OCI-LY3 (cell line): ENCODE data around the gene ENDOU.
A peak's percentile ranks its signal among the peaks of the same experiment; 100 is the strongest.

Source experiments
- H2AFZ ChIP-seq: fragments of 200-600, 300-600 bp; shearing (Covaris generic); 2 replicates; pipeline ENCODE4 v1.6.0; 2014; ENCODE audit warnings: antibody characterized with exemption, low read depth, low read length
- H3K27ac ChIP-seq: fragments of 200-600, 300-600 bp; sonication (generic); 2 replicates; pipeline ENCODE4 v1.5.1; 2014; ENCODE audit warnings: mild to moderate bottlenecking, low read length, moderate library complexity, mixed read lengths
- H3K27me3 ChIP-seq: fragments of 200-600, 300-600 bp; sonication (generic); 2 replicates; pipeline ENCODE4 v1.6.1; 2014; ENCODE audit warnings: low read depth, low read length, mixed read lengths
- H3K36me3 ChIP-seq: fragments of 200-600, 300-600 bp; sonication (generic); replicated peaks from 2 replicates; pipeline ENCODE3; 2014; ENCODE audit warnings: low read depth, low read length, mixed read lengths
- H3K4me1 ChIP-seq: fragments of 300-600, 200-600 bp; sonication (generic); 2 replicates; pipeline ENCODE4 v1.6.1; 2014; ENCODE audit warnings: low read length, mixed read lengths
- H3K4me2 ChIP-seq: fragments of 200-600, 300-600 bp; sonication (generic); 2 replicates; pipeline ENCODE4 v1.6.1; 2014; ENCODE audit warnings: low read length, mixed read lengths
- H3K4me3 ChIP-seq: fragments of 300-600, 200-600 bp; sonication (generic); 2 replicates; pipeline ENCODE4 v1.5.1; 2014; ENCODE audit warnings: antibody characterized with exemption, mild to moderate bottlenecking, low read length, moderate library complexity
- H3K79me2 ChIP-seq: fragments of 300-600, 200-600 bp; shearing (Covaris generic); 2 replicates; pipeline ENCODE4 v1.6.1; 2014; ENCODE audit warnings: mild to moderate bottlenecking, low read length, mixed read lengths
- H3K9ac ChIP-seq: fragments of 300-600, 200-600 bp; shearing (Covaris generic); 2 replicates; pipeline ENCODE4 v1.6.0; 2014; ENCODE audit warnings: mild to moderate bottlenecking, low read length, moderate library complexity
- H3K9me3 ChIP-seq: fragments of 200-600, 300-600 bp; shearing (Covaris generic); 2 replicates; pipeline ENCODE4 v1.6.1; 2014; ENCODE audit warnings: low read length, mixed read lengths; ENCODE audit not compliant: insufficient read depth
- H4K20me1 ChIP-seq: fragments of 200-600, 300-600 bp; sonication (generic); 2 replicates; pipeline ENCODE4 v1.6.1; 2016; ENCODE audit warnings: low read length, mixed read lengths; ENCODE audit not compliant: insufficient read depth
- EZH2phosphoT487 ChIP-seq: fragments of 200-600 bp; shearing (Covaris generic); IDR thresholded peaks from 2 replicates; pipeline ENCODE4 v1.6.1; 2018; ENCODE audit warnings: antibody characterized with exemption, mixed run types, low read depth
- TF ChIP-seq, protein P1 (sequence below): fragments of 200-600, 300-600 bp; sonication (generic); IDR thresholded peaks from 2 replicates; pipeline ENCODE4 v1.5.1; 2014; ENCODE audit warnings: antibody characterized with exemption, low read length, low read depth

Gene ENDOU

DNA sequence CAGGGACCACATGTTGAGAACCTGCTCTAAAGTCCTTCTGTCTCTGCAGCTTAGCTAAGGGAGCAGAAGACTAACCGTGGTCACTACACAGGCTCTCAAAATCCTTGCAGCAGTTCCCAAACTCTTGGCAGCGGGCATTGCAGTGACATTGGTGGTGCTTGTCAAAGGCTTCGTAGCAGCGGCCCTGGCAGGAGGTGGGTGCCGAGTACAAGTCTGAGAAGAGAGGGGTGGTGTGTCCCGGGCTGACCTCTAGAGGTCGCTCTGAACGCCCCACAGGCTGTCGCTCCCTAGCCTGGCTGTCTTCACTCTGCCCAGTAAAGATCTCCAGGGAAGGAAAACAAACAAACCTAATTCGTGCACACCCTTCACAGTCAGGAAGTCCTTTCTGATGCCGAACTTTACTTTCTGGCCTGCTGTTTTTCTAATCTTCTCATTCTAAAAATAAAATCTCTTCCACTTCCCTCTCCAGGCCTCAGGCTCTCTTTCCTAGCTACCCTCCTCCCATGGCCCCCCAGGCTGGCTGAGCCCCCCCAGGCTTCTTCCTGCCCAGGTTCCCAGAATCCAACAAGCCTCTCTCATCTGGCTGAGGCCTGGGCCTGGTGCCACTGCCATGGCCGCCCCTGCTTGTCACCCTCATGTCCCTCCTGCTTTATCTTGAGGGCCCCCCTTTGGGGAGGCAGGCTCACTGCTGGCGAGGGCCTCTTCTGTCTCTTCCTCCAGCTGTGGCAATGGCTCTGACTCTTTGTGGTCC is 7.7 kb downstream of the ENDOU start:
- Histone ChIP-seq H2AFZ (0 out of 2 replicates have a peak overlapping the region, but pooled peaks have one; percentile 4), H3K4me2 (peak overlapping the region; percentile 22), H3K9ac (no peak overlapping the region)

DNA sequence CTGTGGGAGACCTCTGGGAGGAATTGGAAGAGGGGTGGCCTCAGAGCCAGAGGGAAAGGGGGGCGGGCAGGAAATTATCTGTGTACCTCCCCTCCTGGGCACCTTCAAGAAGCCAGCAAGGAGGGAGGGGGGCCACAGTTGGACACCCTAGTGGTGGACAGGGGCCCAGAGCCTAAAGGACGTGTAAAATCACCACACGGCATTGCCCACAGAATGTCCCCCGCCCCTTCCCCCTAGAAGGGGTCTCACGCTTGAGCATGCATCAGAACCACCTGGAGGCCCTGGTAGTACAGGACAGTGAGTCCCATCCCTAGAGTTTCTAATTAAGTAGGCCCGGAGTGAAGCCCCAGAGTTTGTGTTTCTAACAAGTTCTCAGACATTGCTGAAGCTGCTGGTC is 8.2 kb downstream of the ENDOU start:
- H4K20me1 ChIP-seq = no peaks in the 10 kb centered on the region
- no peaks in the 10 kb centered on the region for H3K9me3 ChIP-seq
- no peak overlapping the region for H2AFZ ChIP-seq
- H3K9ac ChIP-seq = no peak overlapping the region
- no peaks in the 10 kb centered on the region for H3K27me3 ChIP-seq
- H3K4me3 ChIP-seq = no peak overlapping the region
- TF ChIP-seq, protein P1, sequence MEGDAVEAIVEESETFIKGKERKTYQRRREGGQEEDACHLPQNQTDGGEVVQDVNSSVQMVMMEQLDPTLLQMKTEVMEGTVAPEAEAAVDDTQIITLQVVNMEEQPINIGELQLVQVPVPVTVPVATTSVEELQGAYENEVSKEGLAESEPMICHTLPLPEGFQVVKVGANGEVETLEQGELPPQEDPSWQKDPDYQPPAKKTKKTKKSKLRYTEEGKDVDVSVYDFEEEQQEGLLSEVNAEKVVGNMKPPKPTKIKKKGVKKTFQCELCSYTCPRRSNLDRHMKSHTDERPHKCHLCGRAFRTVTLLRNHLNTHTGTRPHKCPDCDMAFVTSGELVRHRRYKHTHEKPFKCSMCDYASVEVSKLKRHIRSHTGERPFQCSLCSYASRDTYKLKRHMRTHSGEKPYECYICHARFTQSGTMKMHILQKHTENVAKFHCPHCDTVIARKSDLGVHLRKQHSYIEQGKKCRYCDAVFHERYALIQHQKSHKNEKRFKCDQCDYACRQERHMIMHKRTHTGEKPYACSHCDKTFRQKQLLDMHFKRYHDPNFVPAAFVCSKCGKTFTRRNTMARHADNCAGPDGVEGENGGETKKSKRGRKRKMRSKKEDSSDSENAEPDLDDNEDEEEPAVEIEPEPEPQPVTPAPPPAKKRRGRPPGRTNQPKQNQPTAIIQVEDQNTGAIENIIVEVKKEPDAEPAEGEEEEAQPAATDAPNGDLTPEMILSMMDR = no peak
- TF ChIP-seq EZH2phosphoT487 = no peak
- H3K4me2 ChIP-seq = no peak overlapping the region
- peaks cover 28% of the 10 kb centered on the region for H3K4me1 ChIP-seq
- H3K27ac ChIP-seq = no peak overlapping the region
- no peaks in the 10 kb centered on the region for H3K36me3 ChIP-seq
- no peaks in the 10 kb centered on the region for H3K79me2 ChIP-seq

More for the DNA sequence above, 7.7 kb downstream of the ENDOU start:
- no peak for TF ChIP-seq EZH2phosphoT487
- TF ChIP-seq, protein P1 = peak; percentile 74
- H3K36me3 ChIP-seq = no peaks in the 10 kb centered on the region
- H3K79me2 ChIP-seq = no peaks in the 10 kb centered on the region
- peaks cover 28% of the 10 kb centered on the region for H3K4me1 ChIP-seq
- H3K9me3 ChIP-seq = no peaks in the 10 kb centered on the region
- no peak overlapping the region for H3K4me3 ChIP-seq
- no peaks in the 10 kb centered on the region for H3K27me3 ChIP-seq
- no peak overlapping the region for H3K27ac ChIP-seq
- H4K20me1 ChIP-seq = no peaks in the 10 kb centered on the region

DNA sequence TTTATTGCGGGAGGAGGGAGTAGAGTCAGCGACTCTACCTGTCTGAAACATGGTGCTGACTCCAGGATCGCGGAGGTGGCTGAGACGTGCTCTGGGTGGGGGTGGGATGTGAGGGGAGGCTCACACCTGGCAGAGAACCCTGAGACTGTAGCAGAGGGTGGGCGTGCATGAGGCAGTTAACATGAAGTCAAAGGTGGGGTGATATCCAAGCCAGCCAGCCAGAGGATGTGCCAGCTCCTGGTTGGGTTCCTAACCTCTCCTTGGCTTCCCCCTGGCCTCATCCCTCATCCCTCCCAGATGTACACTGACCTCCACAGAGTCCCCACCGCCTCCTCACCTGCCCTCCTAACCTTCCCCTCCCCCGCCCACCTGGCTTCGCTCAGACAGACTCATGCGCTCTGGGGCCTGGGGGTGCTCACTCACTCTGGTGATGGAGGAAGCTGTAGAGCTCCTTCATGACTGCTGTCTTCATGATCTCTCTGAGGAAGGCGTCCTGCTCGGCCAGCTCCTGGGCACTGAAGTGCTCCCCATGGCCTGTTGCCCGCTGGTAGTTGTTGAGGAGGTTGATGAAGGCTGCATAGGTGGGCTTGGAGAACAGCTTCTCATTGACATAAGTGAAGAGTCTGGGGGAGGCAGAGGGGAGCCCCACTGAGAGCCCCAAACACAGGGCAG is 9.3 kb downstream of the ENDOU start:
- H2AFZ ChIP-seq = no peak overlapping the region
- H3K4me2 ChIP-seq = no peak overlapping the region
- no peaks in the 10 kb centered on the region for H3K36me3 ChIP-seq
- no peak overlapping the region for H3K9ac ChIP-seq
- H3K4me3 ChIP-seq = no peak overlapping the region
- TF ChIP-seq, protein P1 = no peak
- TF ChIP-seq EZH2phosphoT487 = no peak
- H4K20me1 ChIP-seq = no peaks in the 10 kb centered on the region
- no peaks in the 10 kb centered on the region for H3K27me3 ChIP-seq
- no peaks in the 10 kb centered on the region for H3K79me2 ChIP-seq
- peaks cover 34% of the 10 kb centered on the region for H3K4me1 ChIP-seq
- no peaks in the 10 kb centered on the region for H3K9me3 ChIP-seq
- no peak overlapping the region for H3K27ac ChIP-seq

DNA sequence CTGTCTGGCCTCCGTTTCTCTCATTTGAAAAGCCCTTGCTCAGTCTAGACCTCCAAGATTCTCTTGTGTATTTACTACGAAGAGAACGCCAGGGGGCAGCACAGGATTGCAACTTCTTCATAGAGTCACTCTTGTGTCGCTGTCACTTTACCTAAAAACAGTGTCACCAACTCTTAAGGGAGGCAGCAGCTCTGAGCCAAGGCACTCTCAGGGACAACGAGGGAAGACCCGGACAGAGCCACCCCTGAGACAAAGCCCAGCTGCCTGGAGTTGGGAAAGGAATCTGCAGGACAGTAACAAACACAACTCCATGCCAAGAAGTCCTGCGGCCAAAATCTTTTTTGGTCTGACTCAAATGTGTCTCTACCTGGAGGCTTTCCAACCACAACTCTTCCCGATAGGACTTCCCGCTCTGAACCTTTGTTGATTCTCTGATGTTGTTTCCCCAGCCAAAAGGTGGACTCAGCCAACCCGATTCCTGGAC is 9.9 kb downstream of the ENDOU start:
- no peaks in the 10 kb centered on the region for H3K9me3 ChIP-seq
- H3K4me2 ChIP-seq = peak overlapping the region; percentile 50
- peaks cover 40% of the 10 kb centered on the region for H3K4me1 ChIP-seq
- no peaks in the 10 kb centered on the region for H3K27me3 ChIP-seq
- H3K27ac ChIP-seq = peak overlapping the region; percentile 27; the same call in 1 of the 2 replicates
- no peak overlapping the region for H2AFZ ChIP-seq
- peak overlapping the region; percentile 16; the same call in 1 of the 2 replicates for H3K9ac ChIP-seq
- H3K4me3 ChIP-seq = 0 out of 2 replicates have a peak overlapping the region, but pooled peaks have one; percentile 4
- no peaks in the 10 kb centered on the region for H3K79me2 ChIP-seq
- TF ChIP-seq, protein P1 = peak; percentile 85
- no peak for TF ChIP-seq EZH2phosphoT487
- H4K20me1 ChIP-seq = no peaks in the 10 kb centered on the region
- H3K36me3 ChIP-seq = no peaks in the 10 kb centered on the region
